HEK293T (cell line): ENCODE results near the gene GLIS2.

Source experiments
- CTCF ChIA-PET: fragments of 350-600 bp; formaldehyde crosslinking; extraction: SDS; loops from one replicate; lab custom pipeline; 2021; ENCODE audit warnings: antibody characterized with exemption, inconsistent platforms; lab: Yijun Ruan, JAX
- POLR2A ChIA-PET: fragments of 350-600 bp; formaldehyde crosslinking; extraction: SDS; loops from one replicate; lab custom pipeline; 2020; ENCODE audit warnings: antibody characterized with exemption, inconsistent platforms; lab: Yijun Ruan, JAX
- DNase-seq: peaks from one replicate; pipeline ENCODE4 v3.0.0; 2012; ENCODE audit warnings: mixed read lengths; ENCODE audit errors: extremely low spot score
- ARNT ChIP-seq: fragments of 450-650 bp; IDR thresholded peaks from 2 replicates; pipeline ENCODE4 v1.6.1; 2017; ENCODE audit warnings: mild to moderate bottlenecking
- BHLHE40 ChIP-seq: fragments of 450-650 bp; IDR thresholded peaks from 2 replicates; pipeline ENCODE4 v1.6.1; 2016; ENCODE audit warnings: mild to moderate bottlenecking, moderate library complexity, borderline replicate concordance
- CTBP1 ChIP-seq: fragments of 450-650 bp; IDR thresholded peaks from 2 replicates; pipeline ENCODE4 v1.6.1; 2016; ENCODE audit warnings: borderline replicate concordance
- ELF4 ChIP-seq: fragments of 450-650 bp; IDR thresholded peaks from 2 replicates; pipeline ENCODE4 v1.6.1; 2017; ENCODE audit warnings: antibody characterized with exemption
- FOXA1 ChIP-seq: fragments of 450-650 bp; IDR thresholded peaks from 2 replicates; pipeline ENCODE4 v1.6.1; 2016; ENCODE audit warnings: mild to moderate bottlenecking
- FOXK2 ChIP-seq: fragments of 450-650 bp; IDR thresholded peaks from 2 replicates; pipeline ENCODE4 v1.6.1; 2016; ENCODE audit warnings: mild to moderate bottlenecking
- FOXM1 ChIP-seq: fragments of 450-650 bp; IDR thresholded peaks from 2 replicates; pipeline ENCODE4 v1.6.1; 2017; ENCODE audit warnings: mild to moderate bottlenecking, borderline replicate concordance
- HDGF ChIP-seq: fragments of 450-650 bp; IDR thresholded peaks from 2 replicates; pipeline ENCODE4 v1.6.1; 2017; ENCODE audit warnings: antibody characterized with exemption, borderline replicate concordance
- L3MBTL2 ChIP-seq: fragments of 450-650 bp; conservative IDR thresholded peaks from 2 replicates; pipeline ENCODE4 v1.6.1; 2016; ENCODE audit warnings: mild to moderate bottlenecking
- LEF1 ChIP-seq: fragments of 450-650 bp; IDR thresholded peaks from 2 replicates; pipeline ENCODE4 v1.6.1; 2017; ENCODE audit warnings: mild to moderate bottlenecking, borderline replicate concordance
- NFRKB ChIP-seq: fragments of 450-650 bp; IDR thresholded peaks from 2 replicates; pipeline ENCODE4 v1.6.1; 2016; ENCODE audit warnings: mild to moderate bottlenecking, moderate library complexity
- SP1 ChIP-seq: fragments of 450-650 bp; IDR thresholded peaks from 2 replicates; pipeline ENCODE4 v1.6.1; 2017
- SUZ12 ChIP-seq: fragments of 450-650 bp; IDR thresholded peaks from 2 replicates; pipeline ENCODE4 v1.6.1; 2016; ENCODE audit warnings: mild to moderate bottlenecking
- TARDBP ChIP-seq: fragments of 450-650 bp; IDR thresholded peaks from 2 replicates; pipeline ENCODE4 v1.6.1; 2016
- ZNF384 ChIP-seq: fragments of 450-650 bp; IDR thresholded peaks from 2 replicates; pipeline ENCODE4 v1.6.1; 2016
- TF ChIP-seq, protein P1 (sequence below): fragments of 450-650 bp; IDR thresholded peaks from 2 replicates; pipeline ENCODE4 v1.6.1; 2016

The GLIS2 gene

DNA sequence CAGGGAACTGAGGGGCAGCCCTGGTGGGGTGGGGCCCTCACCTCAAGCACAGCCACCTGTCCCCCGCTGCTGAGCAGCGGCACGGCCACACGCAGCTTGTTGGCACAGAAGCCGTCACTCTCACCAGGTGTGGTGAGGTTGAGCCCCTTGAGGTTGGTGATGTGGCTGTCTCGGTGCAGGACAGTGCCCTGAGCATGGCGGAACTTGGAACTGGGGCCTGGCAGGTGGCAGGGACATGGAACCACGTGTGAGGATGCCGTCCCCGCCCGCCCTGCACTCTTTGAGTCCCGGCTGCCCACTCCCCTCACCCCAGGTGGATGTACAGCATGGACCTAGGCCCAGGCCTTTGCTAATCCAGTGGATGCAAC is 46.1 kb downstream of the GLIS2 start:
- DNase-seq, result no peak
- no peak for TF ChIP-seq FOXA1
- no peak for TF ChIP-seq HDGF
- no peak for TF ChIP-seq BHLHE40
- TF ChIP-seq ZNF384, result no peak
- TF ChIP-seq, protein P1, sequence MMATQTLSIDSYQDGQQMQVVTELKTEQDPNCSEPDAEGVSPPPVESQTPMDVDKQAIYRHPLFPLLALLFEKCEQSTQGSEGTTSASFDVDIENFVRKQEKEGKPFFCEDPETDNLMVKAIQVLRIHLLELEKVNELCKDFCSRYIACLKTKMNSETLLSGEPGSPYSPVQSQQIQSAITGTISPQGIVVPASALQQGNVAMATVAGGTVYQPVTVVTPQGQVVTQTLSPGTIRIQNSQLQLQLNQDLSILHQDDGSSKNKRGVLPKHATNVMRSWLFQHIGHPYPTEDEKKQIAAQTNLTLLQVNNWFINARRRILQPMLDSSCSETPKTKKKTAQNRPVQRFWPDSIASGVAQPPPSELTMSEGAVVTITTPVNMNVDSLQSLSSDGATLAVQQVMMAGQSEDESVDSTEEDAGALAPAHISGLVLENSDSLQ, result no peak
- no peak for TF ChIP-seq ARNT
- no peak for TF ChIP-seq SUZ12
- no peak for TF ChIP-seq FOXK2
- no peak for TF ChIP-seq L3MBTL2
- TF ChIP-seq TARDBP, result no peak
- TF ChIP-seq NFRKB, result no peak
- no peak for TF ChIP-seq CTBP1
- no peak for TF ChIP-seq LEF1
- POLR2A ChIA-PET, result no interaction called here
- CTCF ChIA-PET, result interaction anchor here (1.0 kb wide), 1 partner anchor 41 kb away, joined by 4 read pairs; no protein-coding TSS in a partner anchor

- ChIA-PET CTCF (no interaction called here), POLR2A (no interaction called here)
- TF ChIP-seq TARDBP, result no peak
- no peak for TF ChIP-seq NFRKB
- no peak for TF ChIP-seq ARNT
- TF ChIP-seq FOXA1, result no peak
- no peak for TF ChIP-seq SUZ12
- no peak for TF ChIP-seq BHLHE40
- TF ChIP-seq LEF1, result no peak
- TF ChIP-seq FOXK2, result no peak
- TF ChIP-seq, protein P1, result no peak
- DNase-seq, result no peak
These were observed 46.7 kb downstream of the GLIS2 start for GRCh38 chr16:4362476-4363135.

GRCh38 chr16:4364196-4365013 is 48.5 kb downstream of the GLIS2 start:
- ChIA-PET POLR2A (interaction anchor here (2.1 kb wide), 1 partner anchor 13 kb away, joined by 8 read pairs; the partner anchor contains the start of gene PAM16), CTCF (interaction anchor here (0.6 kb wide), 1 partner anchor 40 kb away, joined by 4 read pairs; no protein-coding TSS in a partner anchor)
- DNase-seq, result no peak
- TF ChIP-seq ZNF384 (no peak), ARNT (no peak), L3MBTL2 (no peak), BHLHE40 (no peak)

DNA sequence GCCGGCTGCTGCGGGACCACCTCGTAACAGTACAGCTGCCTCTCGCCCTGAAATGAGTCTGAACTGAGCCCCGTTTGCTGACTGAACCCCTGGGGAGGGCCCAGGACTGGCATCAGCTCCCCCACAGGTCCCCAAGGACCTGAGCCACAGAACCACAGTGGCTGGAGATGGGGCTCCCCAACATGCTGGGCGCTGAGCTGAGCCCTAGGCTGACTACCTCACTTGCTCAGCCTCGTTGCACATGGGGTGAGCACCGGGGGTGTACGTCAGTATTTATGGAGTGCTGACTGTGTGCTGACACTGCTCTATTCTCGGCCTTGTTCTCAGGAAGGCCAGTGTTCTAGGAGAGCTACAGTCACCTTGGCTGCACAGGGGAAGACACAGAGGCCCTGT is 49.1 kb downstream of the GLIS2 start:
- no peak for DNase-seq
- TF ChIP-seq BHLHE40, result no peak
- TF ChIP-seq, protein P1, result no peak
- no peak for TF ChIP-seq CTBP1
- TF ChIP-seq SP1, result no peak
- TF ChIP-seq L3MBTL2, result no peak
- no peak for TF ChIP-seq ARNT
- TF ChIP-seq ELF4, result no peak
- no peak for TF ChIP-seq FOXA1
- TF ChIP-seq FOXK2, result no peak
- no peak for TF ChIP-seq SUZ12
- no peak for TF ChIP-seq TARDBP
- TF ChIP-seq FOXM1, result no peak
- CTCF ChIA-PET, result no interaction called here
- POLR2A ChIA-PET, result interaction anchor here (2.1 kb wide), 1 partner anchor 14 kb away, joined by 8 read pairs; the partner anchor contains the start of gene PAM16

DNA sequence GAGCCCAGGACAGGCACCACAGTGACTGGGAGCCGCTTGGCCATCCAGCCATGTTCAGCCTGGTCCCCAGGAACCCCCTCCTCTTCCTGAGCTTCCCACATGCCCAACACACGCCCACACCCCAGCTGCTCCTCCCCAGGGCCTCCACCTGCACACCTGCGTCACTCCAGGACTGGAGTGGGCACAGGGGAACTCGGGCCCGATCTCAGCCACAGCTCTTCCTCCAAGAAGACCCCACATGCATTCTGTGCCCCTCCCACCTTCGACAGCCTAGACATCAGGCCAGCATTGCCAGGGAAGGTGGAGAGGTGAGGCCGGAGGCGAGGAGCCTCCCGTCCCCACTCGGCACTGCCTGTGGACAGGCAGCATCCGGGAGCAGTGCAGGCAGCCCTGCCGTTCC is 49.7 kb downstream of the GLIS2 start:
- no peak for DNase-seq
- TF ChIP-seq FOXK2, result no peak
- no peak for TF ChIP-seq BHLHE40
- no peak for TF ChIP-seq L3MBTL2
- TF ChIP-seq SUZ12, result no peak
- no peak for TF ChIP-seq HDGF
- TF ChIP-seq NFRKB, result no peak
- TF ChIP-seq ELF4, result no peak
- no peak for TF ChIP-seq CTBP1
- TF ChIP-seq SP1, result no peak
- TF ChIP-seq, protein P1, result no peak
- TF ChIP-seq FOXM1, result no peak
- TF ChIP-seq TARDBP, result no peak
- no peak for TF ChIP-seq ZNF384
- CTCF ChIA-PET, result no interaction called here
- POLR2A ChIA-PET, result interaction anchor here (1.0 to 2.1 kb wide), 2 partner anchors 15 to 28 kb away, joined by 3 to 8 read pairs; partner anchors contain the start of gene PAM16

- no peak for DNase-seq
- POLR2A ChIA-PET, result interaction anchor here (1.0 to 2.1 kb wide), 2 partner anchors 15 to 27 kb away, joined by 3 to 8 read pairs; partner anchors contain the start of gene PAM16
These were observed 50.1 kb downstream of the GLIS2 start for GRCh38 chr16:4366016-4366415.

More at GRCh38 chr16:4366016-4366415, 50.1 kb downstream of the GLIS2 start:
- CTCF ChIA-PET, result no interaction called here
- no peak for TF ChIP-seq L3MBTL2
- TF ChIP-seq FOXK2, result no peak
- no peak for TF ChIP-seq NFRKB
- TF ChIP-seq ELF4, result no peak
- TF ChIP-seq TARDBP, result no peak
- TF ChIP-seq LEF1, result no peak
- no peak for TF ChIP-seq FOXM1
